WI38 (cell line): ENCODE results near the gene TUBGCP2.

Experiments
- H3K4me3 ChIP-seq: 2 replicates; pipeline ENCODE4 v1.5.1; 2011; ENCODE audit warnings: low read depth, mild to moderate bottlenecking, control low read depth, low read length
- CTCF ChIP-seq: IDR thresholded peaks from 2 replicates; pipeline ENCODE4 v1.5.1; 2012; ENCODE audit warnings: low read depth, mild to moderate bottlenecking, control low read depth, low read length

TUBGCP2 gene

GRCh38 chr10:133312016-133312768 lies 3.5 kb upstream of the TUBGCP2 start:
- TF ChIP-seq CTCF = no peak
- H3K4me3 ChIP-seq = no peak overlapping the region

GRCh38 chr10:133311570-133311969 lies 2.9 kb upstream of the TUBGCP2 start:
- TF ChIP-seq CTCF = no peak
- H3K4me3 ChIP-seq = no peak overlapping the region

- H3K4me3 ChIP-seq = no peak overlapping the region
- no peak for TF ChIP-seq CTCF
Observed at GRCh38 chr10:133310789-133311188, 2.1 kb upstream of the TUBGCP2 start.

- no peak overlapping the region for H3K4me3 ChIP-seq
- no peak for TF ChIP-seq CTCF
Observed at GRCh38 chr10:133310399-133310755, 1.7 kb upstream of the TUBGCP2 start.

- H3K4me3 ChIP-seq = no peak overlapping the region
- TF ChIP-seq CTCF = no peak
Observed at GRCh38 chr10:133309720-133310398, 1.2 kb upstream of the TUBGCP2 start.

- peak overlapping the region; percentile 95 for H3K4me3 ChIP-seq
- TF ChIP-seq CTCF = no peak
Observed at GRCh38 chr10:133309100-133309719, 538 bp upstream of the TUBGCP2 start.
